Breast epithelium (tissue), 4 donors: ENCODE results near the gene IFI30. TPM values are rescaled to one million over a fixed set of nuclear protein-coding genes. Genes with fewer than 3 reads are reported as not detected.
A peak's percentile ranks its signal among the peaks of the same experiment; 100 is the strongest.

Experiments used
- DNase-seq, 2 donors: peaks; one replicate each; pipeline ENCODE4 v3.0.0-alpha.2; 2019; ENCODE audit warnings: low spot score in 2 of 2
- H3K27ac ChIP-seq, 2 donors: fragments of 200-600 bp; sonication (generic) in 1 of 2; one replicate each; pipeline ENCODE4 v1.5.1; 2016 to 2019; ENCODE audit warnings: mild to moderate bottlenecking in 1 of 2
- H3K27me3 ChIP-seq, 2 donors: fragments of 200-600 bp; sonication (generic) in 1 of 2; one replicate each; pipeline versions ENCODE4 v1.5.1 to v1.6.0; 2017 to 2019; ENCODE audit warnings: control low read depth in 1 of 2, mild to moderate bottlenecking in 1 of 2
- H3K36me3 ChIP-seq: fragments of 200-600 bp; one replicate; pipeline ENCODE4 v1.5.1; 2019
- H3K4me1 ChIP-seq, 2 donors: fragments of 200-600 bp; sonication (generic); one replicate each; pipeline ENCODE4 v1.5.1; 2016 to 2019; ENCODE audit warnings: control low read depth in 1 of 2
- H3K4me3 ChIP-seq, 3 donors: fragments of 200-600 bp; sonication (generic); 1 replicate in 2 of 3; 2 replicates in 1 of 3; pipeline ENCODE4 v1.5.1; 2016 to 2019; ENCODE audit warnings: mild to moderate bottlenecking in 3 of 3, moderate library complexity in 2 of 3
- H3K9me3 ChIP-seq, 2 donors: fragments of 200-600 bp; sonication (generic) in 1 of 2; one replicate each; pipeline ENCODE4 v1.5.1; 2016 to 2019; ENCODE audit warnings: control low read depth in 1 of 2
- CTCF ChIP-seq, 3 donors: fragments of 450-650 bp; IDR thresholded peaks; one replicate each; pipeline ENCODE4 v1.5.1; 2016 to 2017; ENCODE audit warnings: antibody characterized with exemption in 3 of 3, mild to moderate bottlenecking in 3 of 3, moderate library complexity in 3 of 3
- POLR2A ChIP-seq: fragments of 450-650 bp; IDR thresholded peaks from one replicate; pipeline ENCODE4 v1.6.1; 2016; ENCODE audit warnings: antibody characterized with exemption, mild to moderate bottlenecking, moderate library complexity
- POLR2AphosphoS5 ChIP-seq, 3 donors: sonication (generic); formaldehyde crosslinking; IDR thresholded peaks; one replicate each; pipeline ENCODE4 v1.6.1; 2017; ENCODE audit warnings: antibody characterized with exemption in 3 of 3
- intact Hi-C: fragments of 100-400 bp; cut with DNase I; formaldehyde crosslinking; loops from one replicate; pipeline ENCODE4 v1.15.1; 2023; ENCODE audit warnings: low total_unique reads
- total RNA-seq, 3 donors: library from RNA; depleted of rRNA; stranded (reverse); fragments of >200 nt; gene quantifications; one replicate each; pipeline ENCODE4 v1.1.0, GENCODE V29; 2016

Gene IFI30
- total RNA-seq, 3 donors from 2014 or later, result 50.1 to 103 (median 91.6) TPM

- no peaks in the 10 kb centered on the region for H3K9me3 ChIP-seq
- H3K4me3 ChIP-seq, result no peak overlapping the region
- H3K4me1 ChIP-seq, result no peaks in the 10 kb centered on the region
- H3K27me3 ChIP-seq, result no peaks in the 10 kb centered on the region
- intact Hi-C loops, result loop anchor here (10.0 kb wide), 1 partner anchor 51 kb away; no protein-coding TSS in a partner anchor
- H3K27ac ChIP-seq, result no peak overlapping the region
- TF ChIP-seq CTCF (IDR thresholded peaks at IDR 0.05) (no peak), POLR2AphosphoS5 (IDR thresholded peaks at IDR 0.05) (no peak), POLR2A (no peak)
- no peak for DNase-seq
- peaks cover 6% of the 10 kb centered on the region for H3K36me3 ChIP-seq
Measured at GRCh38 chr19:18165794-18166544, 7.6 kb upstream of the IFI30 start.

DNA sequence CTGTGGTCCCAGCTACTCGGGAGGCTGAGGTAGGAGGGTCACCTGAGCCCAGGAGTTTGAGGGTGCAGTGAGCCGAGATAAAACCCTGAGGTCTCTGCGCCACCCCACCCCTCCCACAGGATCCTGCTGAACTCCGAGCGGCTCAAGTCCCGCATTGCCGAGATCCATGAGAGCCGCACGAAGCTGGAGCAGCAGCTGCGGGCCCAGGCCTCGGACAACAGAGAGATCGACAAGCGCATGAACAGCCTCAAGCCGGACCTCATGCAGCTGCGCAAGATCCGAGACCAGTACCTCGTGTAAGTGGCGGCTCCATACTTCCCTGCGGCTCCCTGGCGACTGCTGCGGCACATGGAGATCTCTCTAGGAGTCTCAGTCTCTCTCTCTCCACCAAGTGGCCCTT is 6.6 kb upstream of the IFI30 start:
- H3K27ac ChIP-seq, result no peak overlapping the region
- H3K9me3 ChIP-seq, result no peaks in the 10 kb centered on the region
- H3K4me1 ChIP-seq, result no peaks in the 10 kb centered on the region
- no peak overlapping the region for H3K4me3 ChIP-seq
- no peak for DNase-seq
- H3K36me3 ChIP-seq, result peaks cover 6% of the 10 kb centered on the region
- intact Hi-C loops, result loop anchor here (10.0 kb wide), 1 partner anchor 52 kb away; no protein-coding TSS in a partner anchor
- H3K27me3 ChIP-seq, result no peaks in the 10 kb centered on the region
- TF ChIP-seq POLR2AphosphoS5 (IDR thresholded peaks at IDR 0.05), result no peak

DNA sequence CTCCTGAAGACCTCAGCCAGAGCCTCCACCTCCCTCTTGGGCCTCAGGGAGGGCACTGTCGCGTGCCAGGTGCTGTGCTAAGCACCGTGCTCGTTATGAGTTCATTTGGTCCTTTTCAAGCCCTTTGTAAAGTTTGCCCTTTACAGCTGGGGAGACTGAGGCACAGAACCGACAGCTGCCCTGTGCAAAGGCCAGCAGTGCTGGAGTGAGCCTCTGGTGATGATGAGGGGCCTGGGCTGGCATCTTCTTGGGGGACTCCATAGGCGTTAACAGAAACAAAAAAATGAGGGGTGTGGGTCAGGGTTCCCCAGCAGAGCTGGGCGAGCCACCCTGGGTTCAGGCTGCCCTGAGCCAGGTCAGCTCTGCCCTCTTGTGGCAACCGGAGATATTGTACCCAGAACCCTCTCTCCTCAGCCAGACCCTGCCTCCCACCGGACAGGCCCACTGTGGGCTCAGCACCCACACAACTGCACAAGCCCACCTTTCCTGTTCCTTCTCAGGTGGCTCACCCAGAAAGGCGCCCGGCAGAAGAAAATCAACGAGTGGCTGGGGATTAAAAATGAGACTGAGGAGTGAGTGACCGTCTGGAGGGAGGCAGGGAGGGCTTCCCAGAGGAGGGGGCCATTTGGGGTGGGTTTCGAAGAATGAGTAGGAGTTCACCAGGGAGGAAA is 5.5 kb upstream of the IFI30 start:
- H3K9me3 ChIP-seq, result no peaks in the 10 kb centered on the region
- H3K4me3 ChIP-seq, result no peak overlapping the region
- H3K27me3 ChIP-seq, result no peaks in the 10 kb centered on the region
- peaks cover 6% of the 10 kb centered on the region for H3K36me3 ChIP-seq
- no peak overlapping the region for H3K27ac ChIP-seq
- intact Hi-C loops, result loop anchor here (10.0 kb wide), 1 partner anchor 53 kb away; no protein-coding TSS in a partner anchor
- no peaks in the 10 kb centered on the region for H3K4me1 ChIP-seq
- peak; percentile 42 to 70 (median 70) for TF ChIP-seq CTCF (IDR thresholded peaks at IDR 0.05)
- TF ChIP-seq POLR2AphosphoS5 (IDR thresholded peaks at IDR 0.05), result no peak
- no peak for TF ChIP-seq POLR2A
- DNase-seq, result no peak

- no peak for DNase-seq
- H3K4me3 ChIP-seq, result no peak overlapping the region
Measured at GRCh38 chr19:18168673-18169381, 4.8 kb upstream of the IFI30 start.

More at GRCh38 chr19:18168673-18169381, 4.8 kb upstream of the IFI30 start:
- TF ChIP-seq CTCF (IDR thresholded peaks at IDR 0.05) (no peak), POLR2A (no peak), POLR2AphosphoS5 (IDR thresholded peaks at IDR 0.05) (no peak)
- peaks cover 6% of the 10 kb centered on the region for H3K36me3 ChIP-seq
- no peak overlapping the region for H3K27ac ChIP-seq
- intact Hi-C loops, result loop anchor here (10.0 kb wide), 1 partner anchor 54 kb away; no protein-coding TSS in a partner anchor
- H3K27me3 ChIP-seq, result no peaks in the 10 kb centered on the region
- H3K9me3 ChIP-seq, result no peaks in the 10 kb centered on the region
- H3K4me1 ChIP-seq, result no peaks in the 10 kb centered on the region
